M059J (cell line): ENCODE results near the gene HOXA7. TPM values are rescaled to one million over a fixed set of nuclear protein-coding genes. Genes with fewer than 3 reads are reported as not detected.

Experiments used
- DNase-seq: peaks from one replicate; pipeline ENCODE4 v3.0.0-alpha.2; 2012; ENCODE audit warnings: low read depth
- total RNA-seq: library from RNA; depleted of rRNA; stranded (reverse); fragments of >200 nt; shearing (Covaris generic); gene quantifications from 2 replicates; pipeline ENCODE4 v1.2.3, GENCODE V29; 2014

HOXA7 gene
- total RNA-seq, 1 experiment from 2014 or later = 3.7 TPM

DNA sequence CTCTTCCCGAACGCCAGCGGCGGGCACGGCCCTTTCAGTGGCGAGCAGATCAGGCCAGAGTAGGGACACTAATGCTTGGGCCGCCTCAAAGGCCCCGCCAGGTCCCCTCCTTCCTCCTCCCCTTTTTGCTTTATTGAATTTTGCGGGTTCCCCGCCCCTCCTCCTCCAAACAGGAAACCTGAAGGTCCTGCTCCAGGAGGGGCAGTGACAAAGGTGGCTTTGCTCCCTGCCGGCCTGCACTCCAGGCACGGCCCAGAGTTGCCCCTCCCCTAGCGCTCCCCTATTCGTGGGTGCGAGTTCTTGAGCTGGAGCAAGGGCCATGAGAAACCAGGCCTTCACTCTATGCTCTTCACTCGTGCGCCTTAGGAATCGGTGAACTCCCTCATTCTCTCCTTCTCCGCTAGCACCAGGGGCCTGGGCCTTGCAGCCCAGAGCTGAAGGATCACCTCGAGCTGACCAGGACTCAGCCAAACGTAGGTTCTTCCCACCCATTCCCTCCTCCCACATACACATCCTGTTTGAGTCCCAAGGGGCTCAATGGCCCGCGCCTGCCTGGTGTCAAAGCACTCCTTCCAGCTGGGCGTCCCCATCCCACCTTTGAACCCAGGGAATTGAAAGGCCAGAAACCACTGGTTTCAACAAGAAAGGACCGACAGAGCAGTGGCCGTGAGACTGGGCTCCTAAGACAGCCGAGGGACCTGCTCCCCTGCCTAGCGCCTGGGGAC, 8.3 kb downstream of the HOXA7 start:
- peak; percentile 55 for DNase-seq

- DNase-seq = no peak
These were observed 9.1 kb downstream of the HOXA7 start, which contains the start of gene HOXA6 for GRCh38 chr7:27147199-27148030. TSS of gene HOXA6 (minus strand) at chr7:27147774. CDS start at chr7:27147749, 25 bp downstream.

- DNase-seq = no peak
These were observed 9.8 kb downstream of the HOXA7 start for GRCh38 chr7:27146491-27147198.

DNA sequence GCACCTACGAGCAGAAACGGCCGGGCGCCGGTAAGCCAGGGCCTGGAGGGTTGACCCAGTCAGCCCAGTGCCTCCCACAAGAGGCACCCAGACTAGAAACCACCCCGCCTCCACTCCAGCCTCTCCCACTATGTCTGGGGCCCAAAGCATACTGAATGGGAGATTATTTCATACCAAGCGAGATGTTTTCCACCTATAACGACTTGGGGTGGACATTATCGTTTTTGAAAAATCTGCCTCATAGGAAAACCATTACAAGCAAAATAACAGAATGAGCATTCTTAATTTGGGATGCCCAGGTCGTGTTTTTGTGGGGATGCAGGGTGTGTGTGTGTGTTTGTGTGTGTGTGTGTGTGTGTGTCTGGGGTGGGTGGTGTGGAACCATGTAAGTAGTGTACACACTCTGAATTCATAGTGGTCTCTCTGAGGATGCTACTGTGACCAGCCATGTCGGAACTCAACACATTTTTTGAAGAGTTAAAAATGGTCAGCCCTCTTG, 10.5 kb downstream of the HOXA7 start:
- no peak for DNase-seq

DNA sequence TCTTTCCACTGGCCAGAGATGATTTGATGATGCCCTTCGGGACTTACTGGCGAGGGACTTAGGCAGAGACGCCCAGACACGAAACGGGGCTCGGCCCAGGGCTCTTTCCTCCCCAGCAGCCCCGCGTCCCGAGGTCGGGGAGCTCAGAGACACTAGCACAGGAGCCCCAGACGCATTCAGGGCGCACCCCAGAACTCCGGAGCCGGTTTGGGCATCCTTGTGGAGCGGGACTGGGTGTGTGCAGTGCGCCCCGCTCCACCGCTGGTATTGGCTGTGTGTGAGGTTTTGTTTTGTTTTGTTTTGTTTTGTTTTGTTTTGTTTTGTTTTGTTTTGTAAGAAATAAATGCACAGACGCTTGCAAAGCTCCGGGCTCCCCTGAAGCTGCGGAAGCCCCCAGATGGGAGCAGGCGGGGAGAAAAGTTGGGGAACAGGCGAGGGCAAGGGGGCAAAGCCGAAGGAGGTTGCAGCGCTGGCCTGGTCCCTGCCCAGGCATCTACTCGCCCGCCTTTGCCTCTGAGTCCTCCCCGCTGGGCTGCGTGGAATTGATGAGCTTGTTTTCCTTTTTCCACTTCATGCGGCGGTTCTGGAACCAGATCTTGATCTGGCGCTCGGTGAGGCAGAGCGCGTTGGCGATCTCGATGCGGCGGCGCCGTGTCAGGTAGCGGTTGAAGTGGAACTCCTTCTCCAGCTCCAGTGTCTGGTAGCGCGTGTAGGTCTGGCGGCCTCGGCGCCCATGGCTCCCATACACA, 11.1 kb downstream of the HOXA7 start:
- no peak for DNase-seq

DNA sequence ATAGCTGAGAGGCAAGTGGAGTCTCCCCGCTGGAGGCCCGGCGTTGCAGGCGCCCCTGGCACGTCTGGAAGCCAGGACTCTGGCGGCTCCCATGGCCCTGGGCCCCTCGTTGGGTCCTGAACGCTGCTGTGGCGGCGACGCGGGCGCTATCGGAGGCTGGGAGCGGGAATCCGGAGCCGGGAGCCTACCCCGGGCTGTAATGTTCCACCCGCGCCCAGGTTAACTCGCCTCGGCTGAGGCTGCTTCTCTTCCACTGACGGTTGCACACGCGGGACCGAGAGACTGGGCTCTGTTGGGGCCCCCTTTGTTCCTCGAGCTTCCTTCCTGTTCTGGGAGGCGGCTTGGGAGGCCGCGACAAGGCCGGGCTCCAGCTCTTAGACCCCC, 11.7 kb downstream of the HOXA7 start:
- no peak for DNase-seq

- no peak for DNase-seq
These were observed 12.3 kb downstream of the HOXA7 start for GRCh38 chr7:27143950-27144780.

DNA sequence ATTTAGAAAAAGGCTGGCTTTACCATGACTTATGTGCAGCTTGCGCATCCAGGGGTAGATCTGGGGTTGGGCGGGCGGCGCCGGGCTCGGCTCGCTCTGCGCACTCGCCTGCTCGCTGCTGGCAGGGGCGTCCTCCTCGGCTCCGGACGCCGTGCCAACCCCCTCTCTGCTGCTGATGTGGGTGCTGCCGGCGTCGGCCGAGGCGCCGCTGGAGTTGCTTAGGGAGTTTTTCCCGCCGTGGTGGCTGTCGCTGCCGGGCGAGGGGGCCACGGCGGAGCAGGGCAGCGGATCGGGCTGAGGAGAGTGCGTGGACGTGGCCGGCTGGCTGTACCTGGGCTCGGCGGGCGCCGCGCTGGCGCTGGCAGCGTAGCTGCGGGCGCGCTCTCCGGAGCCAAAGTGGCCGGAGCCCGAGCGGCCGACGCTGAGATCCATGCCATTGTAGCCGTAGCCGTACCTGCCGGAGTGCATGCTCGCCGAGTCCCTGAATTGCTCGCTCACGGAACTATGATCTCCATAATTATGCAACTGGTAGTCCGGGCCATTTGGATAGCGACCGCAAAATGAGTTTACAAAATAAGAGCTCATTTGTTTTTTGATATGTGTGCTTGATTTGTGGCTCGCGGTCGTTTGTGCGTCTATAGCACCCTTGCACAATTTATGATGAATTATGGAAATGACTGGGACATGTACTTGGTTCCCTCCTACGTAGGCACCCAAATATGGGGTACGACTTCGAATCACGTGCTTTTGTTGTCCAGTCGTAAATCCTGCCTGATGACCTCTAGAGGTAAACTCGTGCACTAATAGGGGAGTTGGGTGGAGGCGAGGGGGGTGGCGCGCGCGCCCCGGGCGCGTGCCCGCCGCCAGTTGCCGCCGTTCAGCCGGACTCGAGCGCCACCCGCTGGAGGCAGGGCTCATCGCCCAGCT, 13.2 kb downstream of the HOXA7 start, which contains the start of gene HOXA5:
HOXA5 (minus strand) TSS at position 659 of the 927 bp plus-strand sequence; CDS start at position 585, 74 bp downstream.
- DNase-seq = peak; percentile 89

DNA sequence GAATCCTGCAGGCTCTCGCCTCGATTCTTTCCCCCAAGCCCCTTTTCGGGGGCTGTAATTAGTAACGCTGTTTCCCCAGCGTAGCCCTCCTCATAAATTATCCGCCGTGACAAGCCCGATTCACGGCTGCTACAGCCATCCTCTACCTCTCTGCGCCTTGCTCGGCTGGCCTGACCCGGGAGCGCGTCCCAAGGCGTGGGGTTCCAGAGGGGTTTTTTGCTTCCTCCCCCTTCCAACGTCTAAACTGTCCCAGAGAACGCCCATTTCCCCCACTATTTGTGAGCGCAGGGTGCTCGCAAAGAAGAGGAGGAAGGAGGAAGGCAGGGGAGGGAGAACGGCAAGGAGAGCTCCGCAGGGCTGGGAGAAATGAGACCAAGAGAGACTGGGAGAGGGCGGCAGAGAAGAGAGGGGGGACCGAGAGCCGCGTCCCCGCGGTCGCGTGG, 13.9 kb downstream of the HOXA7 start:
- no peak for DNase-seq

DNA sequence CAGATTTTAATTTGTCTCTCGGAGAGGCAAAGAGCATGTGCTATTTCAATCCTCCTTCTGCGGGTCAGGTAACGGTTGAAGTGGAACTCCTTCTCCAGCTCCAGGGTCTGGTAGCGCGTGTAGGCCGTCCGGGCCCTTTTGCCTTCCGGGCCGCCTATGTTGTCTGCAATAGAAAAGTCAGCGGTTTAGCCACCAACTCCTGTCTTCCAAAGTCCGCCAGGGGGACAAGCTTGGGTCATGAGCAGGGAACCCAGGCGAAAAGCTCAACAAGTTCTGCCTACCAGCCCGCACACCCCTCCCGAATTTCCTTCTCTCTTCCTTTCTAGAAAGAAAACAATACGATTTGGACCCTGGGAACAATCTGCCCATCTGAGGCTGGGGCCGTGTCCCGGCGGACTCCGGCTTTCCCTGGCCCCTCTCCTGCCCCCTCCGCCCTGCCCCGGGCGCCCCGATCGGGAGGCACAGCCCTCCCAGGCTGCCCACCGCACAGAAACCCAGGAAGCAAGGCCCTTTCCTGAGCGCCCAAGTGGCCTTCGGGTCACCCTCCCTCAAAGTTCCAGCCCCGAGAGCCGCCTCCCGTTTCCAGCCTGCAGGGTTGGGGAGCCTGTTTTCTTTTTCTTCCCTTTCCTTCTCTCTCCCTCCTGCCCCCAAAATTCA, 14.4 kb downstream of the HOXA7 start:
- DNase-seq = no peak

DNA sequence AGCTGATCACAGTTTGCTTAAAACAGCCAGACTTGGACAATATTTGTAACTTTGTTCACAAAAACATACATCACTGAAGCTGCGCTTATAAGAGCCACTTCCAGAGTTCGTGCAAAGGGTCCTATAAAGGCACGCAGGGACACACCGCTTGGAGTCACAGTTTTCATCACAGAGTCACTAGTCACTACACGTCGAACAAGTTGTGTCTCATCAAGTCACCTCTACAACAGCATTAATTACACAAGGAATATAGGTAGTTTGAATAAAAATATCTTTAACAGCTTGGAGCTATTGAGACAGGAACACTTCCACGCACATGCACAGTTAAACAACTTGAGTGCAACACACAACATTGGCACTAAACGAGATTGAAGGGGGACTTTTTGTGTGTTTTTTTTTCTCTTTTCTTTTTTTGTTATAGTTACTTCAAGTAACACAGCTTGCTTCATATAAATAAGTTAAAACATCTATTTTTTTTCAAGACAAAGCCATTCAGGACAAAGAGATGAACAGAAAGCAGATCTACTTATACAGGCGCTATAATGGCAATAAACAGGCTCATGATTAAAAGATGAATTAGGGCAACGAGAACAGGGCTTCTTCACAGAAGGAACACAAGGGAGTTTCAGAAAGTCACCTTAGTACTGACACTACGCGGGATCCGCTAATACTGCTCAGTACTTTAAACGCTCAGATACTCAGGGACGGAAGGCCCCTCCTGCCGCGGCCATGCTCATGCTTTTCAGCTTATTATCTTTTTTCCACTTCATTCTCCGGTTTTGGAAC, 15.1 kb downstream of the HOXA7 start:
- DNase-seq = no peak

- DNase-seq = no peak
These were observed 16.2 kb downstream of the HOXA7 start for GRCh38 chr7:27140126-27140857.

DNA sequence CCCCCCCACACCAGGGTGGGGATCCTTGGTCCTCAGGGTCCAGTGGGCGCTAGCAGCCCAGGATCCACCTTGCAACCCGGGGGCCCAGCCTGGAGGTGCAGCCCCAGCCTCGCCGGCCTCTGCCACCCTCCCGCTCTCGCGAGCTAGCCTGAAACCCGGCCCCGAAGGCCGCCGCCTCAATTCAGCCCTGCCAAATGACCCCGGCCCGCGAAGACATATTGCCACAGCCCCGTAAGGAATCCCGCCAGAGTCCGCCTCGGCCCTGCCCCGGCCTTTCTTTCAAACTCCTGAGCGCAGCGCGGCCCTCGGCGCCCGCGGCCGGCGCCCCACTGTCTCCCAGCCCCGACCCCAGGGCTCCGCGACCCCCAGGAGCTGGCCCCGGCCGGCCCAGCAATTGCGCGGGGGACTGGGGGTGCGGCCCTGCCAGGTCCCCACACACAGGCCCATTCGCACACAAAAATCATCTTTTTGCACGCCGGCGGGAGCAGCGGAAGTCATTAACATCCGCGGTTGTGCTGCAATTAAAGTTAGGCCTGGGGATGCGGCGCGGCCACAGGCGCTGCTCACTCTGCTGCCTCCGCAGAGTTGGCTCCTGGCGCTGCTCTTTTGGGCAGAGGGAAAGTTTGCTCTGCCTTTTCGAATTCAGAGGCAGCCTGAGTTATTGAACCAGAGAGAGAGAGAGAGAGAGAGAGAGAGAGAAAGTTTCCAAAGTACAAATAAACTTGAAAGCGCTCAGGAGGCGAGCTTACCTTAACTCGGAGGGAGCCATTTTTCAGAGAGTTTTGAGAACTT, 16.9 kb downstream of the HOXA7 start:
- DNase-seq = no peak

DNA sequence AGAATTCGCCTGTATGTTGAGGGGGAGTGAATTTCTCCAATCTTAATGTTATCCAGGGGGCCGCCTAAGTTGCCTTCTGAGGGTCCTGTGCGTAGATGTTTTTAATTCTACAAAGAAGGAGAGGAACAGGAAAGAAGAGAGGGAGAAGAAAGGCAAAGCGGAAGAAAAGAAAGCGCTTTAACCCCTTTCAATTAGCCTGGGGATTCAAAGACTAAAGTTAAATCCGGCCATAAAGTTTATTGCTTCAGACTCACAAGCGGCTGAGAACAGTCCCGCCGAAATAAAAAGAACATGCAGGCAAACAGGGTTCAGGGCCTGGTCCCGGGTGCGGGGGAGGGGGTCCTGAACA, 17.5 kb downstream of the HOXA7 start:
- DNase-seq = no peak

DNA sequence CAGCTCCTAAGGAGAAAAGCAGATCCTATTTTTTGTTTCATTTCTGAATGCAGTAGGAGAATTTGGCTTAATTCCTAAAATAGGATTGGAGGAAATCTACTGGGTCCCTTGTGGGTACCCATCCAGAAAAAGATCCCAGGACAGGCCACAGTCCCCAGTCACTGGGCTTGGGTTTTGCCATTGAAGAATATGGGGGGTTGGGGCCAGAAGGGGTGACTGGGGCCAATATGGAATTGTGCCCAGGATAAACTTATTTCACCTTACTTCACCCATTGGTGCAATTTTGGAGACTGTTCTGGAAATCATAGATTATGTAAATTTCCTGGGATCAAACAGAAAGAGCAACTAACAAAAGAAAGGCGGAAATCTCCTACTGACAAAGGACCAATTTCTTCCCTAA, 18.0 kb downstream of the HOXA7 start:
- no peak for DNase-seq

DNA sequence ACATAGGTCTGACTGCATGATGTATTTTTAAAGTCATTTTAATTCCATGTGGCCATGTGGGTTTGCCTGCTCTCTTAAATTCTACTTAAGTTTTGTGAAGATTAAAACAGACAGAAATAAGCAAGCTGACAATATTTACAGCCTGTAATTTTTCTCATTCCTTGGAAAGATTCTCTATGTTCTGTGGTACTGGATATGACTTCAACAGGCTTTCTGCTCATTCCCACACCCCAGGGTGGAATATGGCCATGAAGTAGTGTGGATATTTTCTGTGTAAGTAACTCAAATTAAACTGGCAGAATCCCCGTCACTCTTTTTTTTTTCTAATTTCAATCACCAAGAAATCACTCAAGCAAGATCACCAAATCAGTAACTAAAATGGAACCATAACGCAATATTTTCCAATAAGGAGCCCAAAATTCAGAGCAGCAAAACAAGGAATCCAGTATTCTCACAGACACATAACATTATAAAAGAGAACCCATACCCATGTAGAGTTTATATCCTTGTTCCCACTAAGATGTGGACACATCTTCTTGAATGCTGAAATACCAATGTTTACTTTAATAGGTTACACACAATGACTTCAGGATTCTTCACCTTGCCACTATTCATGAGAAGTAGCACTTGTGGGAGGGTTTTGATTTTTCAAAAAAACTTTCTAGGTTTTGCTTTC, 18.7 kb downstream of the HOXA7 start:
- DNase-seq = no peak
